NCI-H345 treated with DMSO at 0.1 percent for 48 hours (cell line): ENCODE measurements around the gene EXOC4.
"Not testable (repeated sequence)": the region's sequence is repeated elsewhere in the genome, so short reads cannot be mapped to it uniquely, and the experiment has no call there.

Experiments
- DNase-seq: peaks from one replicate; lab custom pipeline; 2025; ENCODE audit not compliant: unreplicated experiment; lab: John Stamatoyannopoulos, UW

The EXOC4 gene

GRCh38 chr7:133252858-133253518, at the start of gene EXOC4:
Gene EXOC4 (plus strand): TSS chr7:133253078.
- peak; percentile 96 for DNase-seq

GRCh38 chr7:133203490-133203889, 49.4 kb upstream of the EXOC4 start:
- DNase-seq: no peak

- no peak for DNase-seq
Observed at GRCh38 chr7:133207687-133208086, 45.2 kb upstream of the EXOC4 start.

- not testable (repeated sequence) for DNase-seq
Observed at GRCh38 chr7:133210817-133211216, 42.1 kb upstream of the EXOC4 start.

GRCh38 chr7:133213772-133214171, 39.1 kb upstream of the EXOC4 start:
- DNase-seq: not testable (repeated sequence)

- no peak for DNase-seq
Observed at GRCh38 chr7:133217773-133218172, 35.1 kb upstream of the EXOC4 start.

GRCh38 chr7:133230591-133231194, 22.2 kb upstream of the EXOC4 start:
- peak; percentile 11 for DNase-seq

- no peak for DNase-seq
Observed at GRCh38 chr7:133233142-133233541, 19.7 kb upstream of the EXOC4 start.

GRCh38 chr7:133234961-133235875, 17.7 kb upstream of the EXOC4 start:
- DNase-seq: no peak

- no peak for DNase-seq
Observed at GRCh38 chr7:133237545-133237944, 15.3 kb upstream of the EXOC4 start.

- DNase-seq: no peak
Observed at GRCh38 chr7:133240302-133240701, 12.6 kb upstream of the EXOC4 start.

GRCh38 chr7:133246558-133246957, 6.3 kb upstream of the EXOC4 start:
- no peak for DNase-seq

GRCh38 chr7:133248901-133249300, 4.0 kb upstream of the EXOC4 start:
- DNase-seq: no peak

- no peak for DNase-seq
Observed at GRCh38 chr7:133252506-133252857, 396 bp upstream of the EXOC4 start.

- peak; percentile 9 for DNase-seq
Observed at GRCh38 chr7:133253519-133253875, 619 bp downstream of the EXOC4 start.

- DNase-seq: no peak
Observed at GRCh38 chr7:133255486-133255885, 2.6 kb downstream of the EXOC4 start.

- DNase-seq: no peak
Observed at GRCh38 chr7:133258174-133258573, 5.3 kb downstream of the EXOC4 start.

- no peak for DNase-seq
Observed at GRCh38 chr7:133265821-133266220, 12.9 kb downstream of the EXOC4 start.

- DNase-seq: no peak
Observed at GRCh38 chr7:133268355-133268754, 15.5 kb downstream of the EXOC4 start.

GRCh38 chr7:133272336-133272735, 19.5 kb downstream of the EXOC4 start:
- DNase-seq: no peak

- DNase-seq: no peak
Observed at GRCh38 chr7:133273227-133273626, 20.3 kb downstream of the EXOC4 start.

GRCh38 chr7:133274265-133274664, 21.4 kb downstream of the EXOC4 start:
- DNase-seq: no peak
